ENCODE results near the gene CNKSR2. TPM values are rescaled to one million over a fixed set of nuclear protein-coding genes. Genes with fewer than 3 reads are reported as not detected.

The CNKSR2 gene
- total RNA-seq, 4 donors from 2014 or later: 4.8 to 20.2 TPM; not detected in 2

- intact Hi-C loops (cut with DNase I; ENCODE audit: low total_unique reads): no loop called here
- Histone ChIP-seq H3K27me3 (no peaks in the 10 kb centered on the region), H3K4me1 (no peaks in the 10 kb centered on the region), H3K36me3 (no peaks in the 10 kb centered on the region), H3K9me3 (no peaks in the 10 kb centered on the region), H3K4me3 (no peak overlapping the region), H3K27ac (no peak overlapping the region)
- TF ChIP-seq CTCF (IDR thresholded peaks at IDR 0.05): no peak
- TF ChIP-seq POLR2A (IDR thresholded peaks at IDR 0.05): no peak
- no peak for DNase-seq
Measured at GRCh38 chrX:21382715-21383114, 8.5 kb downstream of the CNKSR2 start.

GRCh38 chrX:21383546-21383945 is 9.3 kb downstream of the CNKSR2 start:
- intact Hi-C loops (cut with DNase I; ENCODE audit: low total_unique reads): no loop called here
- TF ChIP-seq CTCF (IDR thresholded peaks at IDR 0.05) (no peak), POLR2A (IDR thresholded peaks at IDR 0.05) (no peak)
- Histone ChIP-seq H3K27ac (no peak overlapping the region), H3K4me1 (no peaks in the 10 kb centered on the region), H3K9me3 (no peaks in the 10 kb centered on the region), H3K27me3 (no peaks in the 10 kb centered on the region), H3K4me3 (no peak overlapping the region), H3K36me3 (no peaks in the 10 kb centered on the region)
- no peak for DNase-seq

- Histone ChIP-seq H3K4me1 (no peaks in the 10 kb centered on the region), H3K4me3 (no peak overlapping the region), H3K9me3 (no peaks in the 10 kb centered on the region), H3K27ac (no peak overlapping the region), H3K36me3 (no peaks in the 10 kb centered on the region), H3K27me3 (no peaks in the 10 kb centered on the region)
- TF ChIP-seq POLR2A (IDR thresholded peaks at IDR 0.05): no peak
- TF ChIP-seq CTCF (IDR thresholded peaks at IDR 0.05): no peak
- no peak for DNase-seq
- intact Hi-C loops (cut with DNase I; ENCODE audit: low total_unique reads): no loop called here
Measured at GRCh38 chrX:21384178-21384577, 10.0 kb downstream of the CNKSR2 start.

GRCh38 chrX:21394792-21395191 is 20.6 kb downstream of the CNKSR2 start:
- no peaks in the 10 kb centered on the region for H3K4me1 ChIP-seq
- H3K27me3 ChIP-seq: no peaks in the 10 kb centered on the region
- intact Hi-C loops (cut with DNase I; ENCODE audit: low total_unique reads): no loop called here
- no peaks in the 10 kb centered on the region for H3K36me3 ChIP-seq
- no peak overlapping the region for H3K27ac ChIP-seq
- TF ChIP-seq CTCF (IDR thresholded peaks at IDR 0.05) (no peak), POLR2A (IDR thresholded peaks at IDR 0.05) (no peak)
- no peak for DNase-seq
- H3K4me3 ChIP-seq: no peak overlapping the region
- no peaks in the 10 kb centered on the region for H3K9me3 ChIP-seq

- Histone ChIP-seq H3K4me3 (no peak overlapping the region), H3K36me3 (no peaks in the 10 kb centered on the region), H3K27me3 (no peaks in the 10 kb centered on the region), H3K27ac (no peak overlapping the region), H3K9me3 (no peaks in the 10 kb centered on the region), H3K4me1 (no peaks in the 10 kb centered on the region)
- intact Hi-C loops (cut with DNase I; ENCODE audit: low total_unique reads): no loop called here
- no peak for DNase-seq
- TF ChIP-seq POLR2A (IDR thresholded peaks at IDR 0.05): no peak
- TF ChIP-seq CTCF (IDR thresholded peaks at IDR 0.05): no peak
Measured at GRCh38 chrX:21398426-21398825, 24.2 kb downstream of the CNKSR2 start.

Data from uterus (tissue), 4 donors.